ENCODE results near the gene ALDH3B1.

Gene ALDH3B1

DNA sequence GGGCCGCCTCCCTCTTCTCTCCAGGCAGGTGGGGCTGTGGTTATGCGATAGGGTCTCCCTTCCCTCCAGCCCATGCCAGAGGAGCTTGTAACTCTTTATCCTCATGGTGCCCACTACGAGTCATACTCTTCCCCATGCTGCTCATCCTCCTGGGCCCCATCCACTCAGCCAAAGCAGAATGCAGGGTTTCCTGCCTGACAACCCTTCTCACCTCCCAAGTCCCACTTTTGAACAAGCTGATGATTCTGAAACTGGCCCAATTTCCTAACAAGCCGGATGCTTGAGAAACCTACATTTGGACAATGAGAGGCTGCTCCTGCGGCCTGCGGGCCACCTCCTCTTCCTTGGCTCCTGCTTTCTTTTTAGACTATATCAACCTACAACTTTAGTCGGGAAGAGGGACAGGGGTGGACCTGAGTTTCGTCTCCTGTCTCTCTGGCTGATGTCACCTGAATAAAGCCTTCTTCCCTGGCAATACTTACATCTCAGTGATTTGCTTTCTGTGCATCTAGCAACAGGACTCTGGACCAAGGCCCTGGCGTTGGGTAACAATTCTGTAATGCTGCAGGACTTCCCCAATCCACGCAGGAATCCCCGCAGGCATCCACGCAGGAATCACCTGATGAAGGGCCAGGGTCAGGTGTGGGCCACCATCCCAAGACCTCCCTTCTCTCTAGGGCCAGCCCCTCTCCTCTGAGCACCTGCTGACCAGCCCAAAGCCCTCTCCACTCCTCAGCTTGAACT, 18.8 kb downstream of the ALDH3B1 start:
- Histone ChIP-seq H3K36me3 (ENCODE audit: insufficient read depth, low read length) (peaks cover 40% of the 10 kb centered on the region), H3K4me1 (ENCODE audit: control insufficient read depth, insufficient read depth, low read length) (peaks cover 52% of the 10 kb centered on the region), H3K9ac (ENCODE audit: low read depth, low read length) (peak overlapping the region; percentile 80)

DNA sequence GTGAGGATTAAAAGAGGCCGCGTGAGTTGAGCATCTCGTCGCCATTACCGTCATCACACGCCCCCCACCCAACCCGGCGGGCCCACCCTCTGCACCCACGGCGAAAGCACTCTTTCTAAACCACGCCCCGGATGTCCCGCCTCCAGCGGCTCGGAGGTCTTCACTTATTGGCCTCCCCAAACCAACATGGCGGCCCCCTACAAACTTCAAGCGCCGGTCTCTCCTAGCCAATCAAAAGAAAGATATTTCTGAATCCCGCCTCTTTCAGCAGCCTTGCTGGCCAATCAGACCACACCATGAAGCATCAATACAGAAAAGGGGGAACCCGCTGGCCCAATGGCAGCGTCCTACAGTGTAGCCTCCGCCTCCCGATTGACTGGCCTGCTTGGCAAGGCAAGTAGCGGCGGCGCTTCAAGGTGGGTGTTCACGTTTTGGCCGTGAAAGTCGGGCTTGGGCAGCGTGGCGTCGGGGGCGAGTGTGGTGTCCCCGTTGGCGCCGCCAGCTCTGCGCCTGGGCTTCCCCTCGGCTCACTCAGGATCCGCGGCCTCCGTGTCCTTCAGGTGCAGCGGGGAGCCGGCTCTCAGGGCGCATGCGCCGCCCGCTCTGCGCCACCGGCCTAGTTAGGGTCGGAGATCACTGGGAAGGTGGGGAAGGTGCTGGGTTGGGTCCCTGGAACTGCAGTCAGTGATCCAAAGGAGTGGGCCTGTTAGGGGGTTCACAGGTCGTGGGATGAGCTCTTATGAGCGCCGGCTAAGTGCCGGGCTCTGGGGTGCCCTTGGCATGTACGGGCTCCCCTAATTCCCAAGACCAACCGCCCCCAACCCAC, 20.4 kb downstream of the ALDH3B1 start, which contains the start of gene NDUFS8:
Gene NDUFS8, plus strand, starts transcription at position 364 of the 826 bp plus-strand sequence. CDS start 1,471 bp downstream, outside the sequence.
- H3K27me3 ChIP-seq (ENCODE audit: control insufficient read depth, insufficient read depth, low read length), result no peaks in the 10 kb centered on the region
- H3K4me3 ChIP-seq (ENCODE audit: low read length), result peak within 1 kb of the TSS; percentile 88
- no peaks in the 10 kb centered on the region for H3K9me3 ChIP-seq (replicated peaks; ENCODE audit: low read length)
- H3K36me3 ChIP-seq (ENCODE audit: insufficient read depth, low read length), result peaks cover 30% of the 10 kb centered on the region
- peak within 1 kb of the TSS; percentile 95 for H3K9ac ChIP-seq (ENCODE audit: low read depth, low read length)
- H3K4me1 ChIP-seq (ENCODE audit: control insufficient read depth, insufficient read depth, low read length), result peaks cover 53% of the 10 kb centered on the region
- peak within 1 kb of the TSS; percentile 98 for H3K4me2 ChIP-seq (ENCODE audit: low read length)

More for the DNA sequence above, 18.8 kb downstream of the ALDH3B1 start:
- Histone ChIP-seq H3K27me3 (ENCODE audit: control insufficient read depth, insufficient read depth, low read length) (no peaks in the 10 kb centered on the region), H3K4me2 (ENCODE audit: low read length) (peak overlapping the region; percentile 94), H3K4me3 (ENCODE audit: low read length) (peak overlapping the region; percentile 77), H3K9me3 (replicated peaks; ENCODE audit: low read length) (no peaks in the 10 kb centered on the region)

DNA sequence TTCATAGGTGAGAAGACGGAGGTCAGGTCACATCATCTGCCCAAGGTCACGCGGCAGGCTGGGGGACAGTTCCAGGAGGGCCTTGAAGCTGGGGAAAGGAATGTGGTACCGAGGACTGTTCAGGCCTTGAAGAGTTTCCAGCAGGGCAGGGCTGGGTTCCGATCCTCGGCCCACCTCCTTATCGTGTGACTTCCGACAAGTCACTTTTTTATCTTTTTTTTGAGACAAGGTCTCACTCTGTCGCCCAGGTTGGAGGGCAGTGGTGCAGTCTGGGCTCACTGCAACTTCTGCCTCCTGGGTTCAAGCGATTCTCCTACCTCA, 21.0 kb downstream of the ALDH3B1 start:
- peak overlapping the region; percentile 88 for H3K4me3 ChIP-seq (ENCODE audit: low read length)
- peak overlapping the region; percentile 98 for H3K4me2 ChIP-seq (ENCODE audit: low read length)
- peaks cover 27% of the 10 kb centered on the region for H3K36me3 ChIP-seq (ENCODE audit: insufficient read depth, low read length)
- no peaks in the 10 kb centered on the region for H3K9me3 ChIP-seq (replicated peaks; ENCODE audit: low read length)
- peaks cover 53% of the 10 kb centered on the region for H3K4me1 ChIP-seq (ENCODE audit: control insufficient read depth, insufficient read depth, low read length)
- H3K27me3 ChIP-seq (ENCODE audit: control insufficient read depth, insufficient read depth, low read length), result no peaks in the 10 kb centered on the region
- H3K9ac ChIP-seq (ENCODE audit: low read depth, low read length), result peak overlapping the region; percentile 95

DNA sequence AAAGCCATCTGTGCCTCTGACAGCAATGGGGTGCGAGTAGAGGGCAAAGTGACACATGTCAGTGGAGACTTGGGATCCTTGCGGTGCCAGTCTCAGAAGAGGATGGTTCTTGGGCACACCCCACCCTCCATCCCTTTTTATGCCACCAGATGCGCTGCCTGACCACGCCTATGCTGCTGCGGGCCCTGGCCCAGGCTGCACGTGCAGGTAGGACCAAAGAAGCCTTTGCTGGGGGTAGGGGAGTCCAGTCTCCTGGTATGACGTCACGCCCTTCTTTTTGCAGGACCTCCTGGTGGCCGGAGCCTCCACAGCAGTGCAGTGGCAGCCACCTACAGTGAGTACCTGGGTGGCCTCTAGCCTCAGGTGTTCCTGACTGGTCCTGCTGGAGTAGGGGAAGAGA, 21.9 kb downstream of the ALDH3B1 start:
- Histone ChIP-seq H3K4me1 (ENCODE audit: control insufficient read depth, insufficient read depth, low read length) (peaks cover 52% of the 10 kb centered on the region), H3K4me2 (ENCODE audit: low read length) (peak overlapping the region; percentile 98), H3K36me3 (ENCODE audit: insufficient read depth, low read length) (peaks cover 29% of the 10 kb centered on the region), H3K9me3 (replicated peaks; ENCODE audit: low read length) (no peaks in the 10 kb centered on the region), H3K9ac (ENCODE audit: low read depth, low read length) (no peak overlapping the region), H3K27me3 (ENCODE audit: control insufficient read depth, insufficient read depth, low read length) (no peaks in the 10 kb centered on the region), H3K4me3 (ENCODE audit: low read length) (peak overlapping the region; percentile 88)

DNA sequence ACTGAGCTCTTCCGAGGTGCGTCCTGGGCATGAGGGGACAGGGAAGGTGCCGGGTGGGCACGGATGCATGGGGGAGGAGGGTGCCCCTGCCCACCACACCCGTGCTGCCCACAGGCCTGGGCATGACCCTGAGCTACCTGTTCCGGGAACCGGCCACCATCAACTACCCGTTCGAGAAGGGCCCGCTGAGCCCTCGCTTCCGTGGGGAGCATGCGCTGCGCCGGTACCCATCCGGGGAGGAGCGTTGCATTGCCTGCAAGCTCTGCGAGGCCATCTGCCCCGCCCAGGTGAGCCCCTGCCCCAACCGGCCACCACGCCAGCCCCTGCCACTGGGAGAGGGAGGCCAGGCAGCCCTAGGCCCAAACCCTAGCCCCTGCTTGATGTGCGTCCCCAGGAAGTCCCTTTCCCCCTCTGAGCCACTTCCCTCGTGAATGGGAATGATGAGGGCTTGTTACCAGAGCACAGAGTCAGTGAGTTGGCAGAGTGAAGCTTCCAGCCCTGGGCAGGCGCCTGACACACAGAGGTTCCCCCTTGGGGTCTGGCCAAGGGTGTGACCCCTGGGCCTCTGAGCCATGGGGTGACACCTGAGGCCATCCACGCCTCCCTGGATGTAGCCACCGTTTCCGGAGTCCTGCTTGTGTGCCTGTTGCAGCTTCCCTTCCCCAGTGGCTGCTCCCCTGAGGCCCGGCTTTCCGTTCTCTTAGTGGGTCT, 23.0 kb downstream of the ALDH3B1 start:
- H3K4me3 ChIP-seq (ENCODE audit: low read length), result no peak overlapping the region
- H3K4me2 ChIP-seq (ENCODE audit: low read length), result no peak overlapping the region
- H3K9ac ChIP-seq (ENCODE audit: low read depth, low read length), result no peak overlapping the region
- H3K4me1 ChIP-seq (ENCODE audit: control insufficient read depth, insufficient read depth, low read length), result peaks cover 46% of the 10 kb centered on the region
- no peaks in the 10 kb centered on the region for H3K9me3 ChIP-seq (replicated peaks; ENCODE audit: low read length)
- H3K27me3 ChIP-seq (ENCODE audit: control insufficient read depth, insufficient read depth, low read length), result no peaks in the 10 kb centered on the region
- H3K36me3 ChIP-seq (ENCODE audit: insufficient read depth, low read length), result peaks cover 24% of the 10 kb centered on the region

DNA sequence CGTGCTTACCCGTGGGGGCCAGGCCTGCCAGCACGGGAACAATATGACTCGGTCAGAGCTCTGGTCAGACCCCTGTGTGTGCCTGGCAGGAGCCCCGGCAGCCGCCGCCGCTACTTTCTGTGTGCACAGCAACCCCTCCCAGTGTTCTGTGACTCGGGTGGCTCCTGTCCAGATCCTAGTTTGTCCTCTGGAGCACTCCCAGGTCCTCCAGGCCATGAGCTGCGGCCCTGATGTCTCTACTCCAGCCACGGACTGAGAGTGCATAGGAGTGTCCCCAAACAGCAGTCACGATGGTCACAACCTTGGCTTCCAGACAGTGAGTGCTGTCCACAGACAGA, 23.6 kb downstream of the ALDH3B1 start:
- H3K27me3 ChIP-seq (ENCODE audit: control insufficient read depth, insufficient read depth, low read length), result no peaks in the 10 kb centered on the region
- H3K9me3 ChIP-seq (replicated peaks; ENCODE audit: low read length), result no peaks in the 10 kb centered on the region
- peaks cover 24% of the 10 kb centered on the region for H3K36me3 ChIP-seq (ENCODE audit: insufficient read depth, low read length)
- H3K4me2 ChIP-seq (ENCODE audit: low read length), result no peak overlapping the region
- peaks cover 46% of the 10 kb centered on the region for H3K4me1 ChIP-seq (ENCODE audit: control insufficient read depth, insufficient read depth, low read length)
- no peak overlapping the region for H3K4me3 ChIP-seq (ENCODE audit: low read length)
- no peak overlapping the region for H3K9ac ChIP-seq (ENCODE audit: low read depth, low read length)

DNA sequence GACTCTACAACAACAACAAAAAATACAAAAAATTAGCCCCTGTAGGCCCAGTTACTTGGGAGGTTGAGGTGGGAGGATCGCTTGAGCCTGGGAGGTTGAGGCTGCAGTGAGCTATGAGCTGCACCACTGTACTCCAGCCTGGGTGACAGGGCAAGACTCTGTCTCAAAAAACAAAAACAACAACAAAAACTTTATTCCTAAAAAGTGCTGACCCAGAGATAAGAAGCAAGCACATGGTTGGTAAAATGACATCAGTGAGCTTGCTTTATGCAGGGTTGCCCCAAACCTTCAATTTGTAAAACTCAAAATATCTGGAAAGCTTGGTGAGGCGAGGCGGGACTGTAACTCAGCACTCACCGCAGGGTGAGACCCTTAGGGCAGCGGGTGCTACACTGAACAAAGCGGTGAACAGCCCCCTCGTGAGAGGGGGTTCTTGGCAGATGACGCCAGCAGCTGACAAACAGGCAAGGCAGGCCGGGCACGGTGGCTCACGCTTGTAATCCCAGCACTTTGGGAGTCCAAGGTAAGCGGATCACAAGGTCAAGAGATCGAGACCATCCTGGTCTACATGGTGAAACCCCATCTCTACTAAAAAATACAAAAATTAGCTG, 25.2 kb downstream of the ALDH3B1 start:
- H3K9ac ChIP-seq (ENCODE audit: low read depth, low read length), result no peak overlapping the region
- peaks cover 48% of the 10 kb centered on the region for H3K4me1 ChIP-seq (ENCODE audit: control insufficient read depth, insufficient read depth, low read length)
- peaks cover 24% of the 10 kb centered on the region for H3K36me3 ChIP-seq (ENCODE audit: insufficient read depth, low read length)
- H3K27me3 ChIP-seq (ENCODE audit: control insufficient read depth, insufficient read depth, low read length), result no peaks in the 10 kb centered on the region
- no peak overlapping the region for H3K4me3 ChIP-seq (ENCODE audit: low read length)
- H3K9me3 ChIP-seq (replicated peaks; ENCODE audit: low read length), result no peaks in the 10 kb centered on the region
- no peak overlapping the region for H3K4me2 ChIP-seq (ENCODE audit: low read length)

DNA sequence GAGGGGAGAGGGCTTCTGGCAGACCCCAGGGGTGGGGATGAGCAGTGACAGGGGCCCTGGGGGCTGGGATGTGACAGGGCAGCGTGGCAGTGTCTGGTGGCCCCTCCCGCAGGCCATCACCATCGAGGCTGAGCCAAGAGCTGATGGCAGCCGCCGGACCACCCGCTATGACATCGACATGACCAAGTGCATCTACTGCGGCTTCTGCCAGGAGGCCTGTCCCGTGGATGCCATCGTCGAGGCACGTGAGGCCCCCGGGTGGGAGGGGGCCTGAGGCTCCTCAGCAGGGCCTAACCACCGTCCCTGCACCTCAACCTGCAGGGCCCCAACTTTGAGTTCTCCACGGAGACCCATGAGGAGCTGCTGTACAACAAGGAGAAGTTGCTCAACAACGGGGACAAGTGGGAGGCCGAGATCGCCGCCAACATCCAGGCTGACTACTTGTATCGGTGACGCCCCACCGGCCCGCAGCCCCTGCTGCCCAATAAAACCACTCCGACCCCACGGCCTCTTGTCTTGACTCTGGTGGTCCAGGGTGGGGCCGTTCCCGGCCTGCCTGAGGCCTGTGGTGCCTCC, 26.1 kb downstream of the ALDH3B1 start:
- Histone ChIP-seq H3K36me3 (ENCODE audit: insufficient read depth, low read length) (peaks cover 27% of the 10 kb centered on the region), H3K9ac (ENCODE audit: low read depth, low read length) (no peak overlapping the region), H3K4me1 (ENCODE audit: control insufficient read depth, insufficient read depth, low read length) (peaks cover 56% of the 10 kb centered on the region)

DNA sequence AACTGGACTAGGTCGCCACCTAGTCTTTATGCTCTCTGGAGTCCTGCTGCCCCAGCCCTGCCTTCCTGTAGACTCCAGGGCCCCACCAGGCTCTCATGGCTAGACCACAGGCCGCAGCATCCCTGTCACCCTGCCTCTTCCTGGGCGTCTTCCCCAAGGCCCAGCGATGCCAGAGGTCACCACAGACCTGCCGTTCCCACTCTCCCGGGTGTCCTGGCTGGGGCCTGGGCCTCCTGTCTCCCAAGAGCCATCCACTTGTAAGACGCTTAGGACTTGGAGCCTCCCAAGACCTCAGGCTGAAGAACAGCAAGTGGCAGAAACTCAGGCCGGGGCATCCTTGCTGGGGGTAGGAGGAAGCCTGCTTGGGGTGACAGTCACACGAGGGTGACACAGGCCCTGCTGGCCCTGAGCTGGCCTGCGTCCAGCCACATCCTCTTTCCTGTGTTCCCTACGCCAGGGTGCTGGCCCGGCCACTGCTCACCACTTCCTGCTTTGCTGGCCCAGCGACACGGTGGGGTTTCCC, 26.7 kb downstream of the ALDH3B1 start:
- no peak overlapping the region for H3K4me3 ChIP-seq (ENCODE audit: low read length)
- no peaks in the 10 kb centered on the region for H3K27me3 ChIP-seq (ENCODE audit: control insufficient read depth, insufficient read depth, low read length)
- H3K9ac ChIP-seq (ENCODE audit: low read depth, low read length), result no peak overlapping the region
- H3K4me2 ChIP-seq (ENCODE audit: low read length), result no peak overlapping the region
- no peaks in the 10 kb centered on the region for H3K9me3 ChIP-seq (replicated peaks; ENCODE audit: low read length)
- peaks cover 27% of the 10 kb centered on the region for H3K36me3 ChIP-seq (ENCODE audit: insufficient read depth, low read length)
- peaks cover 56% of the 10 kb centered on the region for H3K4me1 ChIP-seq (ENCODE audit: control insufficient read depth, insufficient read depth, low read length)

More for the DNA sequence above, 26.1 kb downstream of the ALDH3B1 start:
- no peak overlapping the region for H3K4me2 ChIP-seq (ENCODE audit: low read length)
- no peaks in the 10 kb centered on the region for H3K9me3 ChIP-seq (replicated peaks; ENCODE audit: low read length)
- no peak overlapping the region for H3K4me3 ChIP-seq (ENCODE audit: low read length)
- H3K27me3 ChIP-seq (ENCODE audit: control insufficient read depth, insufficient read depth, low read length), result no peaks in the 10 kb centered on the region

DNA sequence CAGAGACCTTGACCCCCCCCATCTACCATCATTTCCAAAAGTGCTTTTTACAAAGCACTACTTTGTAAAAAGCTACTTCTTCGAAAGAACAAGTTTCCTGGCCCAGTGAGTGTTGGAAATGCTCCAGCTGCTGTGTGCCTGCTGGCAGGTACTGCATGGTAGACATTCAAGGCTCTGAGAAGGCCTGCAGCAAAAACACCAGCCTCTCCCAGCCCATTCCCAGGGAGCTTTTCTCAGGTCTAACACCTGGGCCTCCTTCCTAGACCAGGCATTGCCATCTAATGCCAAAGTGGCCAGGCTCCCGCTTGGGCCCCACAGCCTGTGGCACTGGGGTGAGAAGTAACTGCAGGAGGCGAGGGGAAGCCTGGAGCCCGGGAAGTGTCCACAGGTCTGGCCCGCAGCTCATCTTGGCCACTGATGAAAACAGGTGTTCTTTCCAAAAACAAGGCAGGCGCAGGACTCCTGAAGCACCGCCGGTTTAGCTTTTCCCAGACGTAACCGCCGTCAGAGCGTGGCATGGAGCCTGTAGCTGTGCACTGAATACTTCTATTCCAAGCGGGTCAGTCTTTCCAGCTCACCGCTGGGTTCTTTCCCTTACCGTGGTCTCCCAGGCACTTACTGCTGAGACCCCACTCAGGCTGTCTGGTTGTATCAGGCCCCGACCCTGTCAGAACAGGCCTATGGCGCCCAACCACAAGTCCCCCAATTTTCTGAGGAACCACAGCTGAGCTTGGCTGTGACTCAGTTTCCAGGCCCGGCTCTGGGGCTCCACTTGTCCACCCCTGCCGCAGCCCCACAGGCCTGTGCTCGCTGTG, 27.5 kb downstream of the ALDH3B1 start:
- Histone ChIP-seq H3K4me3 (ENCODE audit: low read length) (peak overlapping the region; percentile 91), H3K4me2 (ENCODE audit: low read length) (peak overlapping the region; percentile 90), H3K9ac (ENCODE audit: low read depth, low read length) (peak overlapping the region; percentile 89), H3K9me3 (replicated peaks; ENCODE audit: low read length) (no peaks in the 10 kb centered on the region), H3K36me3 (ENCODE audit: insufficient read depth, low read length) (peaks cover 20% of the 10 kb centered on the region), H3K4me1 (ENCODE audit: control insufficient read depth, insufficient read depth, low read length) (peaks cover 49% of the 10 kb centered on the region), H3K27me3 (ENCODE audit: control insufficient read depth, insufficient read depth, low read length) (no peaks in the 10 kb centered on the region)

All from skeletal muscle satellite cell (primary cell).